ENCODE measurements around the gene MTERF4.

DNA sequence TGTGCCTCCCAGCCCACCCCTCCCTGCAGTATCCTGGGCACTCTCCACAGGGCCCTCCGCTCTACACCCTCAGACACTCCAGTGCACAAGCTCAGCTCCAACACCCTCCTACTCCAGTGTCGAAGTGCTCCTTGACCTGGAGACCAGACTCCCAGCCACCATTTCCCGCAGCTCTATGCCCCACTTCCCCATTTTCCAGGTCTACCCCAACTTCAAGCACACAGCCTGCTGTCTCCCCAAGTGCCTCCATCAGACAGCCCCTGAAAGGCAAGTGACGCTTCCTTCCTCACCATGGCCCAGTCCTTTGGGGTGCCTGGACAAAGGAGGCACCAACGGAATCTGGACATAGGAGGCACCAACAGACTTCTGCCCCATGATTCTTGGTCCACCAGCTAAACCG lies 40.0 kb upstream of the MTERF4 start:
- TF ChIP-seq POLR2AphosphoS5 (IDR thresholded peaks at IDR 0.05) = no peak
- TF ChIP-seq POLR2A (IDR thresholded peaks at IDR 0.05) = no peak
- TF ChIP-seq, protein P1, sequence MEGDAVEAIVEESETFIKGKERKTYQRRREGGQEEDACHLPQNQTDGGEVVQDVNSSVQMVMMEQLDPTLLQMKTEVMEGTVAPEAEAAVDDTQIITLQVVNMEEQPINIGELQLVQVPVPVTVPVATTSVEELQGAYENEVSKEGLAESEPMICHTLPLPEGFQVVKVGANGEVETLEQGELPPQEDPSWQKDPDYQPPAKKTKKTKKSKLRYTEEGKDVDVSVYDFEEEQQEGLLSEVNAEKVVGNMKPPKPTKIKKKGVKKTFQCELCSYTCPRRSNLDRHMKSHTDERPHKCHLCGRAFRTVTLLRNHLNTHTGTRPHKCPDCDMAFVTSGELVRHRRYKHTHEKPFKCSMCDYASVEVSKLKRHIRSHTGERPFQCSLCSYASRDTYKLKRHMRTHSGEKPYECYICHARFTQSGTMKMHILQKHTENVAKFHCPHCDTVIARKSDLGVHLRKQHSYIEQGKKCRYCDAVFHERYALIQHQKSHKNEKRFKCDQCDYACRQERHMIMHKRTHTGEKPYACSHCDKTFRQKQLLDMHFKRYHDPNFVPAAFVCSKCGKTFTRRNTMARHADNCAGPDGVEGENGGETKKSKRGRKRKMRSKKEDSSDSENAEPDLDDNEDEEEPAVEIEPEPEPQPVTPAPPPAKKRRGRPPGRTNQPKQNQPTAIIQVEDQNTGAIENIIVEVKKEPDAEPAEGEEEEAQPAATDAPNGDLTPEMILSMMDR (IDR thresholded peaks at IDR 0.05) = no peak
